NCI-H446 treated with DMSO at 0.1 percent for 48 hours (cell line): ENCODE measurements around the gene GTF2F2.

ENCODE experiments used
- DNase-seq: peaks from one replicate; lab custom pipeline; 2025; lab: John Stamatoyannopoulos, UW

Gene GTF2F2, protein sequence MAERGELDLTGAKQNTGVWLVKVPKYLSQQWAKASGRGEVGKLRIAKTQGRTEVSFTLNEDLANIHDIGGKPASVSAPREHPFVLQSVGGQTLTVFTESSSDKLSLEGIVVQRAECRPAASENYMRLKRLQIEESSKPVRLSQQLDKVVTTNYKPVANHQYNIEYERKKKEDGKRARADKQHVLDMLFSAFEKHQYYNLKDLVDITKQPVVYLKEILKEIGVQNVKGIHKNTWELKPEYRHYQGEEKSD

DNA sequence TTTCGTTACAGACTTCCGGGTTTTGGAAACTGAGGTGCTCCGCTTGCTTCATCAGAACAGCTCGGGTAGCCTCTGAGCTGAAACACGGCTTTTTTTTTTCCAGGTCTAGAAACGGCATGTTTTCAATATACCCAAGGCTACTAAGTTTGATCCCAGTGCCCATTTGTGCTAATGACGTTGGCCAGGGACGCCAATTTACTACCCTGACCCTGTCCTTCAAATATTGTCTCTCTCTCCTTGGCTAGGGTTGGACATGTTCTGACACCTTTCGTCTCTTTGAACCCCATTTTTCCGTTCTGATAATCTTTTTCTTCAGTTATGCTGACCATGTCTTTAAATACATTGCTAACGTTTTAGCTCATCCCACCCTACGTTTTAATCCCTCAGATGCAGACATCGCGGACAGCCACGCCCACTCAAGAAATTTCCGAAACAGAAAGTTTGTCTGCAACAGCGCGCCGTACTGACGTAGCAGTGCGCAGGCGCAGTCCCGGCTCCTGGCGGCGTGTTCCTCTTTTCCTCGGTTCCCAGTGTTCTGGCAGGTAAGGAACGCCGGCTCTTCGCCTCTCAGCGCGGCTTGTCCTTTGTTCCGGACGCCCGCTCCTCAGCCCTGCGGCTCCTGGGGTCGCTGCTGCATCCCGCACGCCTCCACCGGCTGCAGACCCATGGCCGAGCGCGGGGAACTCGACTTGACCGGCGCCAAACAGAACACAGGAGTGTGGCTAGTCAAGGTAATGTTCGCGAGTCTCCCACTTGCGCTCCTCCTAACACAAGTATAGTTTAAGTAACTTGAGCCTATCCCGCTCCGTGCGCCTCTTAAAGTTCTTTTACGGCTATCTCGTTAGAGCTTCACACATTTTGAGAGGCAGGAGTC is at the start of gene GTF2F2:
Gene GTF2F2 (plus strand): TSS at position 520 of the 874 bp plus-strand sequence. CDS start 146 bp downstream, at position 666.
- peak; percentile 60 for DNase-seq

DNA sequence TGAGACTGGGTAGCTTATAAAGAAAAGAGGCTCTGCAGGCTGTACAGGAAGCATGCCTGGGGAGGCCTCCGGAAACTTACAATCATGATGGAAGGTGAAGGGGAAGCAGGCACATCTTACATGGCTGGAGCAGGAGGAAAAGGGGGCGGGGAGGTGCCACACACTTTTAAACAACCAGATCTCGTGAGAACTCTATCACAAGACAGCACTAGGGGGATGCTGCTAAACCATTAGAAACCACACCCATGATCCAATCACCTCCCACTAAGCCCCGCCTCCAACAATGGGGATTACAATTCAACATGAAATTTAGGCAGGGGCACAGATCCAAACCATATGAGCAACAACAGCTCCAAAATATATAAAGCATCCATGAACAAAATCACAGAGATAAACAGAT is 46.5 kb upstream of the GTF2F2 start:
- DNase-seq, result no peak

DNA sequence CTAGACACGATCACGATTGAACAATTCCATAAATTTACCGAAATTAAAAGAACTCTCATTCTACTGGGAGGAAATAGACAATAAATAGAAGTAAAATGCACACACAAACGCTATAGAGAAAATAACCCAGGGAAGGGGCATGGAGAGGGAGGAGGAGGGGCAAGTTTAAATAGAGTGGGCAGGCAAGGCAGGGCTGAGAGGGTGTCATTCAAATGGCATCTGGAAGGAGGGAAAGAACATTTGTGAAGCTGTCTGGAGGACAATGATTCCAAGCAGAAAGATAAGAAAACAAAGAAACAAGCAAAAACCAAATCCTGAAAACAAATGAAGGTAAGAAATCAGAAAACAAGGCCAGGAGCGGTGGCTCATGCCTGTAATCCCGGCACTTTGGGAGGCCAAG is 45.6 kb upstream of the GTF2F2 start:
- no peak for DNase-seq

DNA sequence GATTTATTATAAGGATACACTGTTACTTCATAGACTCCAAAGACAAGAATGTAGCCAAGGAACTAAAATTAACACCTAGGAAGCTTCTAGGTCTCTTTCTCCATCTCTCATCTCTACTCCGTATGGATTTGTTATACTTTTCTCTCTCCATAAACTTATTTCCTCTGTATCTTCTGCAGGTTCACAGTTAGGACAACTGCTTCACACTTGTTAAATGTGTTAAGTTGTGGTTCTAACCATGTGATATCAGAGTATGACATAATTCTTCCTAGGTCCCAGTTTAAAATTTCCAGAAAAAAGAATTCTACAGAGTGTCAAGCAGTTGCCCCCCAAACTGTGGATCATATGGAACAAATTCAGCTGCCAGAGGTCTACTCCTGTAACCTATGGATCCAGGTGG is 42.3 kb upstream of the GTF2F2 start:
- no peak for DNase-seq

DNA sequence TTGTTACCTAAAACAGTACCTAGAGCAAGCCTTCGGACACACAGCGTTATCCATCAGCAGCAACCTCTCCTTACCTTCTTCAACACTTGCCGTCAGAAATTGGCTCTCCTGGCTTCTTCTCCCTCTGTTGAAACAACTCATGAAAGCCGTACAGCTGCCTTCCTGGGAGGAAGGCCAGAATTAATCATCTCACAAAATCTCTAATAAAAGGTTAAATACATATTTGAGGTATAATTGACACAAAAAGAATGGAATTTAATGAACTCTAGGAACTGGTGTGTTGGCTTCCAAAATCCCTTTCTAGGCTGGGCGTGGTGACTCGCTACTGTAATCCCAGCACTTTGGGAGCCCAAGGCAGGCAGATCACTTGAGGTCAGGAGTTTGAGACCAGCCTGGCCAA is 37.3 kb upstream of the GTF2F2 start:
- DNase-seq, result no peak

DNA sequence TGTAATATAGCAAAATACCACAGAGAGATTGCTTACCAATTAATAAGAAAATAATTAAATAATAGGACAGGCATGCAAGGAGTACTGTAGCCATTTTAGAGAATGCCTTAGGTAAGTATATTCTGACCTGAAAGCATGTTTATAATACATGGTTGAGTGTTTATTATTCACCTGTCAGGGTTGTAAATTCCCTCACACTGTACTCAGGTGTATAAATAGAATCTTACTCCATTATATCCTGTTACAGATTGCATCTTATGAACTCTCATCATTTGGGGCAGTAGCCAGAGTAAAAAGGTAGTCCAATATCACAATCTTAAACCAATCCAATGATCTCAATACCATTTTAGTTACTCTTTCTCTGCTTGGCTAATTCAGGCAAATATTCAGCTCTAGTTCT is 35.8 kb upstream of the GTF2F2 start:
- DNase-seq, result no peak

DNA sequence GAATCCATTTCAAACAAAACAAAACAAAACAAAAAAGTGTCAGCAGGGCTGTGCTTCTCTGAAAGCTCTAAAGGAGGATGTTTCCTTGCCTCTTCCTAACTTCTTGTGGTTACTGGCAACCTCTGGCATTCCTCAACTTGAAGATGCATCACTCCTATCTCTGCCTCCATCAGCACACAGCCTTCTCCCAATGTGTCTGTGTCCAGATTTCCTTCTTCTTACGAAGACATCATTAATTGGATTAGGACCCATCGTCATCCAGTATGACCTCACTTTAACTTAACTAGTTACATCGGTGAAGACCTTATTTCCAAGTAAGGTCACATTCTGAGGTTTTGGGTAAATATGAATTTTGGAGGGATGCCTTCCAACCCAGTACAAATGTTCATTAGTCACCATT is 33.8 kb upstream of the GTF2F2 start:
- no peak for DNase-seq

DNA sequence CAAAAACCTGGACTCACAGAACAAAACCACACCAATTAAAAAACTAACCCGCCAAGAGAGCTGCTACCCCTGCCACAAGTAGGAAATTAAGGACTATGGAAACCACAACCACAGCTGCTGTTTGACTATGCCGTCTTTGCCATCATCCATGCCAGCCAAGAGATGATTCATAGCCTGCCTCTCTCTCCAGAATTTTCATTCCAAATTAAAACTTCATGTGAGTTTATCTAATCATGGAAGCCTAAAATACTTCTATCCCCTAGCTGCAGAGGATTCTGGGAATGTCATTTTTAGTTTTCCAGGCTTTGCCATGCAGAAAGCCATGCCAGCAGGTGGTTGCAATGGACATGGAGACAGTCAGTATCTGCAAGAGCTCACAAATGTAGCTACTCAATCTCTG is 27.6 kb upstream of the GTF2F2 start:
- DNase-seq, result peak; percentile 23

DNA sequence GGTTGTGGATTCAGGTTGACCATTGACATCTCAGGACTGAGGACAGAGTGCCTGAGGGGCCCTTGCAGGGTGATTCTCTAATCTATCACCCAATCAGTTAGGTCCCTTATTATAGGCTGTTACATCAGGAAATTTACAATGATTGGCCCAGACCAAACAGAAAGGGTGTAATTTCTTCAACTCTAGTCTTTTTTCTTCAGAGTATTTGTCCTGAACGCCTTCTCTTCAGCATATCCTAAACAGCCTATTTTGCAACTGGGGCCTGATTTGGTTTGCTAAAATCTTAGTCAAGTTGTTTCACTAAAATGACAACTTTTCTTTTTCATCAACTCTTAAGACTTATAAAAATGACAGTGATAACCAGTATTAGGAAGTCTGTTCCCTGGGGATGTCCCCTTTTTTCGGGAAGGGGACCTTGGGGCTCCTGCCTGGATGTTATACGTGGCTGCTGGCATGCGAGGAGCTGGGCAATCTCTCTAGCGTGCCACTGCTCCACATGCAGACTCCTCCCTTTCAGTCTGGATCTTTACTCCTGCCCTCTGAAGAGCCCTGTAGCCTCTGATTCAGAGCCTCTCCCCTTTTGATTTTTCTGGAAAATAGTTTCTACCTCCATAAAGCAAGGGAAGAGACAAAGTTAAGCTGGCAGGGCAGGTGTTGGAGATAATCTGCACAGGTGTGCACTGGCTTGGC is 19.6 kb upstream of the GTF2F2 start:
- no peak for DNase-seq

DNA sequence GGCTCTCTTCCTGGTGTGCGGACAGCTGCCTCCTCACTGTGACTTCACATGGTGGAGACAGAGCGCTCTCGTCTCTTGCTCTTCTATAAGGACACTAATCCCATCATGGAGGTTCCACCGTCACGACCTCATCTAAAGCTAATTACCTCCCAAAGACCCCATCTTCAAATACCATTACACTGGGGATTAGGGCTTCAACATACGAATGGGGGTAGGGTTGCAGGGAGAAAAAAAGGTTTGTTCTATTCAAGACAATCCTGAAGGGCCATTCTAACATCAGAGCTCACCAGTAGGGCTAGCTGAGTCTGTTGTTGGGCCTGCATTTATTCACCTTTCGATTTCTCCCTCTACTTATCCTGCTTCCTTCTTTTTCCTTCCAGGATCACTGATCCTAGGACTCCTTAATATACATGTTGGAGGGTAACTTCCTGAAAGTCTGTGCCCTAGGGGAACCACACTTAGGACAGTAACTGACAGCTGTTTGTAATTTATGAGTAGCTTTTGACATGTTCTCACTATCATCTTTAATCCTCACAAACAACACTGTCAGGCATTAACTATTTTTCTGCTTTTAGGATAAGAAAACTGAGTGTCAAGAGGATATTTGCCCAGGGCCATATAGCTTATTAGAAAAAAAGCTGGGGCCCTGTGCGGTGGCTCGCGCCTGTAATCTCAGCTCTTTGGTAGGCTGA is 18.8 kb upstream of the GTF2F2 start:
- DNase-seq, result no peak

DNA sequence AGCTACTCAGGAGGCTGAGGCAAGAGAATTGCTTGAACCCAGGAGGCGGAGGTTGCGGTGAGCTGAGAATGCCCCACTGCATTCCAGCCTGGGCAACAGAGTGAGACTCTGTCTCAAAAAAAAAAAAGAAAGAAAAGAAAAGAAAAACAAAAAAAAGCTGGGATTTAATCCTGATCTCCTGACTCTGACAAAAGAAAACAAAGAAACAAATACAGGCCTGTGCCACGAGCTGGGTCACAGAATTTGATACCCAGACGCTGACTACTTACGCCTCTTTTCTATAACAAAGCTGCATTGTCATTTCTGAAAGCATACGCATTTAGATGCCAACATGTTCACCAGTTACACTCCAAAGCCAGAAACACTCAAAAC is 18.2 kb upstream of the GTF2F2 start:
- DNase-seq, result no peak

DNA sequence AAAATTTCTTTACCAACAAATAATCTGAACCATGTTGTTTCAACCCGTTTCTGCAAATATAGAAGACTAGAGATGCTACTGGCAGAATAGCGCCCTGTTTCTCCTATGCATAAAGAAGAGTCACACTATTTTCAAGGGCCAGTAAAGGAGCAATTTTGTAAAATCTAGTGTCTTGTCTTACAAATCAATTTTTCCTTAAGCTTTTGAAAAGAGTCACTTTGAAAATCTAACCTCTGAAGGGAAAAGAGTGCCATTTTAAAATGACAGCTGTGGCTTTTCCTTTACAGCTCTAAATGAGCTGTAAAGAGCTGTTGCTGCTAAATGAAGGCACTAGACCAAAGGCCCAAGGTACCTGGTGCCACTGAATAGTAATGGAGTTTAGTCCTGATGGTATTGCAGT is 16.9 kb upstream of the GTF2F2 start:
- no peak for DNase-seq

DNA sequence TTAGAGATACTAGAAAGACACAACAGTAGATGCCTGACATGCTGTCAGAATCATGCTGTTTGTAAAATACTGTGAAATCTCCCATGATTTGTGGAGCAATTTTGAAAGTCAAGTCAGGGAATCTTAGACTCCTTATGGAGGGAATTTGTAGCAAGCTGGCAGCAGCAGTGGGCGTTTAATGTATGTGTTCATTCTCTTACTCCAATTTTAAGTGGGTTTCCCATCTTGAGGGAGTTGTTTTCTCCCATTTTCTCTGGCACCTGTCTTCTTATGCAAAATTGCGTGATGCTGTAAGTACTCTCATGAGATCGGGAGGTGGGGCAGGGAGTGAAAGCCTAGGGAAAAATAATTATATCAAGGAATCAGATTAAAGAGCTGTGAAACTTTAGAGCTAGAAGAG is 16.0 kb upstream of the GTF2F2 start:
- DNase-seq, result no peak

DNA sequence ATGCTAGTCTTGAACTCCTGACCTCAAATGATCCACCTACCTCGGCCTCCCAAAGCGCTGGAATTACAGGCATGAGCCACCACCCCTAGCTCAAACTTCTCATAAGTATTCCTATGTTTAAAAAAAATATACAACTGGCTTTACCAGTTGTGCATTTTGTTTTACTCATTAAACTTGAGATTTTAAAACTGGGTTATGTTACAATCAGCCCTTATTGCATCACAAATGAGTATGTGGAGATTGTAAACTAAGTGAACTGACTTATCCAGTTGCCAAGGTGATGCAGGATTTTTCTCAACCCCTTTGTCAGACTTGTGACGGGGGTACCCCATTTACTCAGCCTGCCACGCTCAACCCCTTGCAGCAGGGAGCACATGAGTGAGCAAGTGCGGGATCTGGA is 14.4 kb upstream of the GTF2F2 start:
- DNase-seq, result no peak

DNA sequence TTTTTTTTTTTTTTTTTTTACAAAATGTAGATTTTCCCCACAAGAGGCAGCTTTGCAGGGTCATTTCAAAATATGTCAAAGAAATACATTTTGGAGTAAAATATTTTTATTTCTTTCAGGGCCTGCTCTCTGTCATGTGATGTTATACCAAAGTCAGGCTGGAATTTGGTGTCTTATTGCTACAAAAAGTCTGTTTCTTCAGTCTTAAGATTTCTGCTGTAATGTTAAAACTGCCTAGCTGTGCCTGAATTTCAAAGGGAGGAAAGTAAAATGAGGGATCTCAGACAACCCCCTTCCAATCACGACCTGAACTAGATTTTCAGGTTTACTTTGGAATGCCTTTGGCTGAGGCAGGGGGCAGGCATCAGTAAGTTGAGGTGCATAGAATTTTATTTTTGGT is 12.8 kb upstream of the GTF2F2 start:
- DNase-seq, result no peak

DNA sequence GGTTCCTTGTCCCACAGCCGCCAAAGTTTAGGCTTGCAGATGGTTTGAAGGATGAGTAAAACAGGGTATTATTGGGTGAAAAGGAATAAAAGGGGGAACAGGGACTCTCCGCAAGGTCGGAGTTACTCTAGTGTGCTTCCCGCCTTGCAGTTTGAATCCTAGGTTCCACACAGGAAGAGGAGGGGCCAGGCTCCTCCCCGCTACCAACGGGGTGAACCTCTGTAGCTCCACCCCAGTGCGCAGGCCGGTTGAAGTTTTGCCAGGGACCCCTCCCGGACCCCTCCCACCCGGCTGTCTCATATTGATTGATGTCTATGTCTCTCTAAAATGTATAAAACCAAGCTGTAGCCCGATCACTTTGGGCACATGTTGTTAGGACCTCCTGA is 11.6 kb upstream of the GTF2F2 start:
- DNase-seq, result no peak

DNA sequence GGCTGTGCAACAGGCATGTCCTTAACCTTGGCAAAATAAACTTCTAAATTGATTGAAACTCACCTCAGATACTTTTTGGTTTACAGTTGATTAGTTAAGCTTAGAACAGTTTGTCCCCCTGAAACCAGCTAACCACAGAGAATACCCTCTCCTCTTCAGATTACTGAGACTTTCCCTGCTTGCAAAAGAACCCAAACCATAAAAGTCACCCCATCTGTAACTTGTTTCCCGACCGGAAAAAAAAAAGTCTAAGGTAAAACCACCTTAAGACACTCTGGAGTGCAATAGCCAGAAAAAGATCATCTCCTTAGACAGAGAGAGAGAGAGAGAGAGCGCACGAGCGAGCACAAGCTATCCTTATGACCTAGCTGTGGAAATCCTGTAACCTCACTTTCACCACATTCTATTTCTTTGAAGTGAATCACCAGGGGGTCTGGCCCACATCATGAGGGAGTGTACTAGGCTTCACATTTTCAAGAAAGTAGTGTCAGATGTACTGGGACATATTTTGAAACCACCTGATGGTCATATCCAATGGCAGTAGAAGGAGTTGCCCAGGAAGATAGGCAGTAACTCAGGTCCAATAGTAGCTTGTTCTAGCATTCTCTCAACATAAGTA is 11.1 kb upstream of the GTF2F2 start:
- no peak for DNase-seq

DNA sequence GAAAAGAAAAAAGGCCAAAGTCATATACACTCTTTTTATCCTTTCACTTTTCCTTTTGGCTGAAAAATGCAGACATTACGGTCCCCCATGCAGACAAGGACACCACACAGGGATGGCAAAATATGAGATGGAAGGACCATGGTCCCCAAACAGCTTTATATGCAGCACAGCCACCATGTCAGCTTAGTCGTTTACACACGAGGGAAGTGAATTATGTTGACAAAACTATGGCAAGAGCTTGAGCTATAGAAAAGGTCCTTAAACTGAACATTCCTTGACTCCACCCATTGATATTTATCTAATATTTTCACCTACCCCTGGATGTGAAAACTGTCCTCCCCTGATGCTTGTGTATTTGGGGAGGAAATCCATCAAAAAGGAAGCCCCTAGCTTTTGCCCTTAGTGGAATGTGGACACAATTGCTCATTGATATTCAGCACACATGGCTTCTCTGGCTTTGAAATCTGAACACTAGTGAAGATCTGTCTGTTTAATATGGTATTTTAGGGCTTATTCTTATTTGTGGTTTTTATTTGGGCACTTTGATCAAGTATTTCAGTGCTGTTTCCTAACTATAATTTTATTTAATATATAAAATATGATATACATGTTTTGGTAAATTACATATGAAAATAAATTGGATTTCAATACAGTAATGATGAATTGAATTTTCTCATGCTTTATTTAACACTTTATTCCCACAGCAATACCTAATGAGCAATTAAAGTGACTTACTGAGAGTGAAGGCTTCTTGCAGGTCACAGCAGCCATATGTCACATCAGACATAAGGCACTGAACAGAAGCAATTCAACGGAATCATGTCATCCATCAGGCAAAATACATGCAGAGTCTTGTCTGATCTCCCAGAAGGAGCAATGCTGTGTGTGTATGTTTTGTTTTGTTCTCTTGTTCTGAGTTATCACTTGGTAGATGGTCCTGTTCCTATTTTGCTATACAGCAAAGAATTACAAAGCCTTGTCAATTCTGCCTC is 6.8 kb upstream of the GTF2F2 start:
- DNase-seq, result no peak

DNA sequence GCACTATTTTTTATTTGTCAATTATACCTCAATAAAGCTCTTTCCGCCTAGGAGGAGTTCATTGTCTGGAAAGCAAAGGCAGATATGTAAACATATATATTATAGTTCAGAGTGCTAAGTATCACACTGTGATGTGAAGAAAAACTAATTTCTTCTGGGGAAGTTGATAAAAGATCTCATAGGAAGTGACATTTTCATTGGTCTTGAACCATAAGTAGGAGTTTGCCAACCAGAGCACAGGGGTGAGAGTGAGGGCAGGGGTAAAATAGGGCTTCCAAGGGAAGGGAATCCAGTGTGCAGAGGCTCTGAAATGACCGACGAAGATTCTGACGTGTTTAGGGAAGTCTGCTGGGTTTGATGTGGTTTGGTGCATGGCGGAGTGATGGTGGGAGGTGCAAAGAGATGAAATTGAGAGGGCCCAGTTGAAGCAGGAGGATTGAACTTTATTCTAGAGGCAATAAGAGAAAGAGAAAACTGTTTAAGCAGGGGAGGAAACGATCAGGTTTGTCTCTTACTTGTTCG is 780 bp upstream of the GTF2F2 start:
- DNase-seq, result no peak

DNA sequence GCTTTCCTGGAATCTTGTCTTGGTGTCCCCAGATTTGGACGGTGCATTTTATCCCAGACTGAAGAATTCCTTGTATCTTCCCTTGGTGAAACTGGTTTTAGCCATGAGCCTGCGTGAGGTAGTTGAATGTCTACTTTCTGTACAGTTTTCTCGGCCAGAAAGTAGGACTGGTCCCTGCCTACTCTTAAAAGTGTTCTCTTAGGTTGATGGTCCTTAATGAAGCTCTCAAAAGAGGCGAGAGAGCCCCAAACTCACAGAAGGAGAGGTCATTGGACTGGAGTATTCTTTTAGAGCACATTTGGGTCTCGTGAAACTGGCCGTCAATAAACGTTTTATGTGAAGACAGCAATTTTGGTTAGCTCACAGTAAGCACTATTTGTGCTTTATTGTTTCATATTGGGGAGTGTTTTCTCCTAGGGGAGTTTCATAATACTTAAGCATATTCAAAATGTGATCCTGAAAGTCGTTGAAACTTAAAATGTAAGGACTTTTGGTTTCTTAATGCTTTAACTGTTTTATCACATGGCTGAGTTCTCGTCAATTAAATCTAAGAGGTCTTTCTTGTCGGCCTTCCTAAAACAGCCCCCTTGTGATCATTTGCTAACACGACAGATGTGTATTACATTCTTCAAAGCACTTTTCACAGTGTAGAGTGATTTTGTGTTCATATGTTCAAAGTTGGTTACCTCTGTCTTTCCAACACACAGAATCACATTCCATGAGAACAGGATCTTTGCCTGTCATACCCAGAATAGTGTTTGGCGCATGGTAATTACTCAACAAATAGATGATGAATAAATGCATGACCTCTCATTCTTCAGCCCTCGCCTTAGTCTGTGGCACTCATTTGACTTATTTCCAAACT is 889 bp downstream of the GTF2F2 start:
- no peak for DNase-seq
